ENCODE measurements around the gene BNC2.

Gene BNC2

DNA sequence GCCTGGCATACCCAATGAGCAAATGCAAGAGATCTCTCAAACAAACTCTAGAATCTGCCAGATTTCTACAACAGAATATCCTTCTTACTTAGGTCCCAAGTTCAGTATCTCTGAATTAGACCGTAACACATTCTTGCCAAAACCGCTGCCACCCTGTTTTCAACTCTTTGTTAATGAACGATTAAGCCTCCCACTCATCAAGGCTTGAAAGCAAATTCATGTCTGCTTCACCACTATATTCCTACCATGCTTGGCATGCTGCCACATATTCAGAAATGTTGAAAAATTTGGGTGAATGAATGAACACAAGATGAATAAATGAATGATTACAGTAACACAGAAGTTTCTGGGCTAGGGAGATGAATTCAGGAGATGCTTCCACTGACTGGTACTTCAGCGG is 119.9 kb downstream of the BNC2 start:
- DNase-seq: no peak

DNA sequence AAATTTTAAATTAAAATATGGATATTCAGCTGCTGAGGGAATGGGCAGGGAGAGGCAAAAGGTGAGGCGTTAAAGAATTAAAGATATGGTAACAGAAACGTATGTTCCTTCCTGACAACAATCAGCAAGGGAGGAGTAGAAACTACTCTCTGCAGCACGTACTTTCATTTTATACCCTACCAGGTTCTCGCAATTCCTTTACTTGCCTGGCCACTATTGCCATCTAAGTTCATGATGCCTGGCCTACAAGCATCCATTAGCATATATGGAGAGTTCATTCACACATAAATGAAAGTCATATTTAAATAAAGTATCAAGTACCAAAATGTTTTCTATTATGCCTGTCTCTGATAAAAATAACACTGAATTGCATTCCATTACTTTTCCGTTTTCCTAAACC is 125.1 kb downstream of the BNC2 start:
- DNase-seq: no peak

DNA sequence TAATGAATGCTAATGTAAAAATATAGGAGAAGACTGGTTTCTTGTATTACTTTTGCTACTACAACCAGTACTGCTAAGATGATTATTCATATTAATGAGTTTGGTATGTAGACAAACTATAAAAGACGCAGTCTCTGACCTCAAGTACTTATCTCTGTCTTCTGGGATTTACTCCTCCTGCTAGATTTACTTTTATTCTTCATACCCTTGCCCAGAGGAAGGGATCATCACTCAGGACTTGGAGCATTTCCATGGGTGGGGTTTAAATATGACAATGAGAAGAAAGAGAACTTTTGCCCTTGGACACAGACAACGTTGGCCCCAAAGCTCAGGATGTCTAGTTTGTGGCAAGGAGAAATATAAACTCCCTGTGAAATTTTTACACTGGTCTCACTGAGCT is 126.1 kb downstream of the BNC2 start:
- no peak for DNase-seq

DNA sequence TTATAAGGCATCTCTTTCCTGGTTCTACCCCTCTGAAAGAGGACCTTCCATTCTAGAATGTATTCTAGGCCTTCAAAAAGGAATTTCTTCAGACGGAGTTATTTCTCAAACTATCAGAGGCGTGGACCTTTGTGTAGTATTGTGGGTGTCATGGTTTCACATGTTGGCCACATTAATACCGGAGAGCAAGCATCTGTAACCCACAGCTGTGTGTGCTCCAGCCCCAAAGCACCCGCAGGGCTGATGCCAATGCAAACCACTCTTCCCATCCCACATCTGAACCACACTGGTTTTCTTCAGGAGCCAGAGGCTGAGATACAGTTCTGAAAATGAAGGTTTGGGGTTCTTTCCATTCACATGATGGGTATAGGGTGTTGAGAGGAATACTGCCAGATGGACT is 127.1 kb downstream of the BNC2 start:
- DNase-seq: no peak

DNA sequence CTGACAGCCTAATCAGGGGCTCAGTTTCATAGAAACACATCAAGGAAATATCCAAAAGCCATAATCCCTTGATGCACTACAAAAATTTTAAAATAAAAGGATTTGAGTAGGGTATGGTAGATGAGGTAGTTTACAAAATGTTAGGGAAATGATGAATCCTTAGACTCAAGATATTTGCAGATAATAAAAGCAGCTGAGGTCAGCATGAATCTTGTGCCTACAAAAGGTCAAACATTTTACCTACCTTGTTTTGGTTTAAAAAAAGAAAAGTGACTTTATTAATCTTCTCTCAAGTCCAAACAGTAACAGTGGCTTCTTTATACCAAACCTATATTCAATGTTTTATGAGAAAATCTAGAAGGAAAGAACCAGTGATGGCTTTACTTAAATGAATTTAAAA is 135.5 kb downstream of the BNC2 start:
- DNase-seq: no peak

DNA sequence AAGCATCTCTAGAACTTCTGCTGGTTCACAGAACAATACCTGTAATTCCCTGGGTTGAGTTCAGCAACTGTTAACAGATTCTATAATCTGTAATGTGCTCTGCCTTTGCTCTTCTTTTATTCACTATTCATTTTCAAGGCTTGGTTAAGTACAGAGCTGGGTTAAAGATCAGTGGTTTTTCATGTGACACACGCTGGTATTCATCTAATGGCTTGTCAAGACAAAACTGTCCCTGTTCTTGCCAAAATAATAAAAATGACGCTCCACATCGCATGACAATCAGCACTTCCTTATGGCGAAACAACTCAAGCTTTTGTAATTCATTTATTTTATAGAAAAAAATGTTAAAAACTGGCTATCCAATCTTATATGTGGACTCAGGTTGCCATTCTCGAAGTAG is 137.9 kb downstream of the BNC2 start:
- DNase-seq: no peak

DNA sequence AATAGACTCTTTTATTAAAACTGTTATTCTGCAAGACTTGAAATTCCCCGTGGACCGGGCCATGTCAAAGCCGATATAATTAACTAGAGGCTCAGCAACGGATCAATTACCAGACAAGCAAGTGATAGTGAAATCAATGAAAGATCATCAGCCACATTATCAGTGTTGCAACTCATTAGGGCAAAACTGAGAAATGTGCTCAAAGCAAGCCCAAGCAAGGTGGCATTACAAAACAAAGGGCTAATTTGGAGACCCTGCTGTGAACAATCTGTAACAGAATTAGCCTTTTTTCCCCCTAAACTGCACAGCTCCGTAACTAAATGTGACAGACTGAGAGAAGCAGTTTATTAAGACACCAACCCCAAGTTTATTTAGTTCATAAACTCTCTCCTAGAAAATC is 140.3 kb downstream of the BNC2 start:
- DNase-seq: no peak

DNA sequence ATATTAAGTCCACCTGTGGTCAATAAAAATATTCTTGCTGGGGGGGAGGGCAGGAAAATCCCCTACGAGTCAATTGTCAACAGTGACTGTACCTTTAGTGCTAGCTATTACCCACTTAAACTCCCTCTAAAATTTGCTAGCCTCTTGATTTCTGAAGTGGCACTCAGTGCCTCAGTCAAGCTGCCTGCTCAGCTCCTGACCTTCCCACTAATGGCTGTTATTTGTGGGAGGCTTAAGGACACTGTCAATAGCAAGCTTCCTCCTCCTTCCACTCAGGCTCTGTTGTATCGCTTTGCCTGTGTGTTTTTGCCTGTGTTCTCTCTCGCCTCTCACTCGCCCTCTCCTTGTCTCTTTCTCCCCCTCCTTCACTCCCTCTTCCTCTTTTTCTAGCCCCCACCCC is 140.8 kb downstream of the BNC2 start:
- DNase-seq: no peak

DNA sequence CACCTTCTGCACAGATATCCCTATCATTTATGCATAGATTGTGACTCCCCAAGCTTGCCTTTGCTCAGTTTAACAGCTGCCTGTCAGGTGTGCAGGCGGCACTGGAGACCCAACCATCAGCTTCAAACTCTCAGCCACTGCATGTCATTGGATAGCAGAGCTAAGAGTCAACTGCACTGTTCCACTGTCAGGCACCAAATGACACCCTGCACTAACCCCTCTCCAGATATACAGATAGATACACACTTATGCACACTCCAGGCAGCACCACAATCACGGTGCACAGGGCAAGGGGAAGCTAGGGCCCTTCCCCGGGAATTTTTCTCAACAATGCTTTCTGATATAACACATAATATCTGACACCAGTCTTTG is 142.3 kb downstream of the BNC2 start:
- no peak for DNase-seq

DNA sequence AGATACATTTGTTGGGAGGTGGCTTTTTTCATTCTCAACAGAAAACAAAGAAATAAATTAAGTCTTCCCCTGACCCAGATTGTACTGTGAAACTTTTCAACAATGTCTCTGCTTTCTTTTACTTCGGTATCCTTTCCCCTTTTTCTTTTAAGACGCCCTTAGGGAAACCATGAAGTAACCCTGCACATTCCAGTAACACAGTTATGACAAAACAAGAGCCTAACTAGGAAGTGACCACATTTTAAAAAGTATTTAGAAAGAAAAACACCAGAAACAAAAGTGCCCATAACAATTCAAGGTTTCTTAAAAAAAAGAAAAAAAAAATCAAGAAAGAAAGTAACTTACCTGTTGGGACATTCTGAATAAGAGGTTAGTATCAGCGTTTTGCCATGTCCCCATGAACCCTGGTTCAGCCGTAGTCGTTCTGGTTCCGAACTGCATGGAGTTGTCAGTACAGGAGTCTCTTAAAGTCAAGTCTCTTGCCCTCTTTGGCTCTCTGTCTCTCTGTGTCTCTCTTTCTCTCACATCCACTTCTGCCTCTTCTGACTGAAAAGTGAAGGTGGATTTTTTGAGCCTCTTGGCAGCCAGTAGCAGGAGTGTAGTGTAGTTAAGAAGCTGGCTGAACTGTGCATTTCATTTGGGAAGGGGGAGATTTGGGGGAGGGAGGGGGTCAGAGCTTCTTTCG is 142.9 kb downstream of the BNC2 start:
- no peak for DNase-seq

DNA sequence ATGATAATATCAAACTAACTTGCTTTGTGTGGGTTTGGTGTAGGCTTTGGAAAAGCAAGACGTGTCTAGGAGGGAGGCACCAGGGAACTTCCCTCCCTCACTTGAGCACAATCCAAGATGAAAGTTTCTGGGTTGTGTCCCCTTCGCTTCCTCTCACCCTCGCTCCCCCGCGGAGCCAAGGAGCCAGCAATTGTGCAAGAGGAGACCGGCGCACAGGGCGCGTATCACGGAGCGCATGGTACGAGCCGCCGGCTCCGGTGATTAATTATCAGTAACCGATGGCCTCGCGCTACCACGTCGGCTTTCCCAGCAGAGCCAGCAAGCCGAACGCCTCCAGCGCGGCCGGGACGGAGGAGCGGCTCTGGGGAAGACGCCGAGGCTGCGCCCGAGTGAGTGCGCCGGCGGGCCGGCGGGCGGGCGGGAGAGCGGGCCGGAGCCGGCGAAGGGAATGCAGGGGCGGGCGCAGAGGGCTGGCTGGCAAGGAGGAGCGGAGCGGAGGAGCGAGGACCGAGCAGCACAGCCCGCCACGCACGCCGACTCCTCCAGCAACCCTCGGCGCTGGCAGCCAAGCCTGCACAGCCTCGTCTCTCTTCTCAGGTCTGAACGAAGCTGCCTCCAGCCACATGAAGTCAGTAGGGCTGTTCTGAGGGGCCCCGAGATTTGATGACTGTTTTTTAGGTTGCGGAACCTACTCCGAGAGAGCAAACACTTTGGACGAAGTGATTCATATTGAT is 143.6 kb downstream of the BNC2 start:
- DNase-seq: no peak

DNA sequence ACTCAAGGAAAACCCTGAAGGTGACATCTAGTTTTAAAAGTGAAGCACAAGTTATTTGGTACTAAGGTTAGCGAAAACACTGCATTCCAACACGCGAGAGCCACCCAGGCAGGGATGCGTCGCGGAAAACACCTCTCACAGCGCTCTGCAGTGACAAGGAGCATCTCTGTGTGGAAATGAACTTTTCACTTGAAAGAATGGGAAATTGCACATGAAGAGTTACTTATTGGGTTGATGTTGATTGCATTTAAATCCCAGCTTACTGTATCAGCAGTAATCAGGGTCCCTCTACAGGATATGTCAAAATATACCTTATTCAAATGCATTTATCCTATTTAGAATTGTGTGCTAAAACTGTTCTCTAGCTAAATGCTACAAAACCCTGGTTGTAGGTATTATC is 144.4 kb downstream of the BNC2 start:
- no peak for DNase-seq

DNA sequence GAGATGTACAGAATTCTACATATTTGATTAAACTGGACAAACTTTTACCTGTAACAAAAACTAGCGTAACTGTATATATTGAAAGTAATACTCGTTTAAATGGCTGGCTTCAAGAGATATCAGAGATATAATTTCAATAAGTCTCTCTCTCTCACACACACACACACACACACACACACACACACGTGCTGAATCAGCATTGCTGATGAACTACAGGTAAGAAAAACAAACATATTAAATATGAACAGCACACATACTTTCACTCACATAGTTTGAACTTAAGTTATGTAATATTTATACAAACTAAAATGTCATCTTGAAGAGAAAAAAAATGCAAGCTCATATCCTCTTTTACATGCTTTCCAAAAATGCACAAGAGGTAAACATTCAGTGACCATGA is 145.4 kb downstream of the BNC2 start:
- DNase-seq: no peak

DNA sequence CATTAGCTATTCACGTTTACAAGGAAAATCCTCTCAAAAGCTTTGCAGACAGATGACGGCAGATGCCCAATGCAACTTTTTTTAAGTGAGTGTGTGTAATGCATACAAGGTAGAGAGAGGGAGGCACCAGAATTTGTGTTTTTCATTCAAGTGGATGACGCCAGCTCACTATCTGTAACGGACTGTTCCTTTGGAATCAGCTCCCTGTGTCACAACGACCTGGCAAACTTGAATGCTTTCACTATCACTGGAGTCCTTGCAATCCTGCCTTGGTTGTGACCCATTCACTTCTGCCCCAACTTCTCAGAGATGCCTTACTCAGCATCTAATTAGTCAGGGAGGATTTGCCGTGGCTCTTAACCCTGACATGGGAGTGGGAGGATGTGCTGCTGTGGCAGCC is 148.5 kb downstream of the BNC2 start:
- no peak for DNase-seq

DNA sequence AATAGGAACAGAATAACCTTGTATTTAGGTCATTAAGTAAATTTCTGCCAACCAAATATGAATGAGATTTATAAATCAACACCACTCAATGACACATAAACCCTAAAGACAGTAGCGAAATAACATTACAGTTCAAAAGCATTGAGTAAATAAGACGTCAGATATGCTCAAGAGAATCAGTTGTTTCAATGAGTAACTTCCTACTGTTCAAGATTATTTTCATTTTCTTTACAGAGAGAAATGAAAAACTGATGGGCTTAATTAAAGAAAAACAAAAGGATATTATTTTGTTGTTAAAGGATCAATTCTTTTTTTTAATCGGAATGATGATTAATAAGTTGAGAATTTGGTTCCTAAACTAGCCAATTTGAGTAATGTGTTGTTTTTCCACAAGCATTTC is 150.1 kb downstream of the BNC2 start:
- no peak for DNase-seq

DNA sequence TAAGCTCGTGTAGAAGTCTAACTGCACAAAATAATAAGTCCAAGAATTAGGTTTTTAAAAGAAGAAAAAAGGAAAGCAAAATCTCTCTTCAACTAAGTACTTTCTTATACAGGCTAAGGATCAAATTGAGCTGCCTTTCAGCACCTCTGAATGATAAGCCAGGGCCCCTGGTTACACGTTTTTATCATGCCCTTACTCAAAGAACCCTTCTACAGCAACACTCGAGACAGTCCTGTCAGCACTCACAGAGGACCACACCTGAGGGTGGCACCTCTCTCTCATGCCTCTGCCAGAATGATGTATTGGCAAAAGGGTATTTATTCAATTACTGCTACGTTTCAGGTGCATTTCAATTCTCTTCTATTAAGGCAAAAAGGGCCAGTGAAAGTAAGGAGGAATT is 150.5 kb downstream of the BNC2 start:
- DNase-seq: no peak

DNA sequence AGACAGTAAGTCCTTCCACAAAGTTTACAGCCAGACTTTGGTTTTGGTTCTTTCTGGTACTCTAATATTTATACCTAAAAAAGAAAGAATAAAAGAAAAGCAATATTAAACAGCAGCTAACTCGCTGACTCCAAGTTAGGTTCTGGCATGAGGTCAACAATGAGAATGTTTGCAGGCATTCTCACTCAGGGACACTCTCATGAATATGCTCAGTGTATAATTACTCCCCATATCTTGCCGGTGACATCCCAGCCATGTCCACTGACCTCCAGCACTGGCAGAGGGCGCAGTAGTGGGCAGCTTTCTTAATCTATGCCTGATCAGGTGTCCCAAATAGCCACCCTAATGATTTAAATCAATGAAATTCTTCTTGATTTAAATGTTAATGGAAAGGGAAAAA is 151.5 kb downstream of the BNC2 start:
- no peak for DNase-seq

DNA sequence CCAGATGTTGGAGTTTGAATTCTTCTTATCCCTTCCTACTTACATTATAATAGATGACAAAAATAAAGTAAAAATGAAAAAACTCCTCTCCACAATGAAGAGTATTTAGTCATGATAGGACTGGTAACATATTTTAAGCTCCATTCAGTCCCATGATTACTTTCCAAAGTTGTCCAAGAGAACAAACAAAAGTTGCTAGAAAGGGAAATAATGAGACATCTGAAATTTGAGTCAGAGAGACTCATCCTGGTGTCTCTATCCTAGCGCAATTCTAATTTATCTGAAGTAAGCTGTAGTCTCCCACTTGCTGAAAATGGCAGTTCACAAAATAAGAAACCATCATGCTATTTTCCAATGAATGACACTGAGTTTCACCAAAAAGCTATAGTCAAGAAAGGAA is 152.2 kb downstream of the BNC2 start:
- DNase-seq: no peak

DNA sequence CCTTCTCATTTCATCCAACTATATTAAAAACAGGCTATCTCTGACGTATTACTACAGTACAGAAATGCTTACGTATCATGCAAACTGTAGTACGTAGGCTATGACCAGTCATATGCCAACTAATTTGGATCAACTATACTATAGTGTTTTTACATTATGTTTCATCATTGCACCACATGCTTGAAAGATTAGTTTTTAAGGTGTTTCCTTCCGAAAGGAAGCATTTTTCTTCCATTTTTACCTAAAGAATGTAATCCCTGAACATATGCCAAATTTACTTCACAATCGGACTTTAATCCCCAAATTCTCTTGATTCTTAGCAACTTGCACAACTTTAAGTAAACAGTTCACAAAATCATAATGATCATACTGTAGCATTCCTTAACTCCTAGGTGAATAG is 153.9 kb downstream of the BNC2 start:
- DNase-seq: no peak

DNA sequence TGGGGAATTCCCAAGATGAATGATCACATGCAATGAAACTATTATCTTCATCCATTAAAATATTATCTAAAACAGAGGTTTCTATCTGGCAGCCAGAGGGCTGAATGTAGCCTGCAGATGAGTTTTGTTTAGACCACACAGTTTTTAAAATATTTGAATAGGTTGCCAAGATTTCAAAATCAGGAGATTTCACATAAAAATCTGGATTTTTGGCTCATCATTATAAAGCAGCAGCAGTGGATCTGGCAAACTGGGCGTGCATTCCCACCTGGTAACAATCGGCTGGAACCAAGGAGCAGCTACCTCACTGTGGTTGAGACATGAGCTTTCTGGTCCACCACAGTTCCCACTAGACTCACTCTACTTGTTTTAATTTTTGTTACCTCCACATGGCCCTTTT is 155.1 kb downstream of the BNC2 start:
- DNase-seq: no peak

DNA sequence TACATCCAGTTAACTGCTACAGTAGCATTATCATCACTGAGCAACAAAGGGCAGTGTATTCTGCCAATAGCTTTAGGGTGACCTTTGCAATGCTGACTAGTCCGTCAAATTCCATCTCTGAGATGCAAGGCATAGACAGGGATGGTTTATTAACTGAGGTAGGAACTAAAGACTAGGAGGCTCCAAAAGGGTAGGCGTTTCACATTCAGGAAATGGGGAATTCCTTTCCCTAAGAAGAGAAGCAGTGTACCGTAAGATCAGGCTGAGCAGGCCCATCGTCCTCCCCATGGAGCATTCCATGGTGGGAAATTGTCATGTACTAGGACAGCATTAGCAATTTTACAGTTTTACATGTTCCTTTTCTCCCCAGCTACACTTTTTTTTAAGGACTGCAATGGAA is 157.7 kb downstream of the BNC2 start:
- no peak for DNase-seq

DNA sequence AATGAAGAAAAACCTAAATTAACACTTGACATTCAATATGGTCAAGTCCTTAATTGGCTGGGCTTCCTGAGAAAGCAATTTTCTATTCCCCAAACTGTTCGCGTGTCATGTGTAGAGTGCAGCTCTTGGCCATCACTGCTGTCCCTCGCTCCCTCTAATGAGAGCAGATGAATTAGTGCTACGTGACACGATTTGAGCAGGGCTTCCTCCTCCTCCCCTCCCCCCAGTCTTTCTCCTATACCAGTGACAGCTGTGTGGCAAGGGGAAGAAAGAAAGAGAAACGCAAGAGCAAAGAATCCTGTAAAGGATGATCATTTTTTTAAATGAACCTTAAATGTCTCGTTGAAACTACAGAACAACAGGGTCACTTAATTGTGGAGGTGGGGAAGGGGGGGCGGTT is 159.6 kb downstream of the BNC2 start:
- no peak for DNase-seq

DNA sequence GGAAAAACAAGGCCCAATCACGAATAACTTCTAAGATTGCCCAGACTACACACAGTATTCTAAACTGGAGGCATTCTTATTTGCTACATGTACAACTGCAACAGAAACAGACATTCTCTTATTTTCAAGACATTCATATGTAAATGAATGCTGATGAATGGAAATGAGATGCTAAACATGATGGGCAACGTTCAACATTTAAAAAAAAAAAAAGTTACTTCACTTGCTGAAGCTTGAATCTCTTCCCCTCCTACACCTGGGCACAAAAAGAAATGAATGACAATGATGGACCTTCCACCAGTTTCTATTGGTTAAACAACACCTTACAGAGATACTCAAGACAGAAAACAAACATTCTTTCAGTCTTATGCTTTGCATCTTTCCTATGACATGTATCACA is 160.5 kb downstream of the BNC2 start:
- no peak for DNase-seq

DNA sequence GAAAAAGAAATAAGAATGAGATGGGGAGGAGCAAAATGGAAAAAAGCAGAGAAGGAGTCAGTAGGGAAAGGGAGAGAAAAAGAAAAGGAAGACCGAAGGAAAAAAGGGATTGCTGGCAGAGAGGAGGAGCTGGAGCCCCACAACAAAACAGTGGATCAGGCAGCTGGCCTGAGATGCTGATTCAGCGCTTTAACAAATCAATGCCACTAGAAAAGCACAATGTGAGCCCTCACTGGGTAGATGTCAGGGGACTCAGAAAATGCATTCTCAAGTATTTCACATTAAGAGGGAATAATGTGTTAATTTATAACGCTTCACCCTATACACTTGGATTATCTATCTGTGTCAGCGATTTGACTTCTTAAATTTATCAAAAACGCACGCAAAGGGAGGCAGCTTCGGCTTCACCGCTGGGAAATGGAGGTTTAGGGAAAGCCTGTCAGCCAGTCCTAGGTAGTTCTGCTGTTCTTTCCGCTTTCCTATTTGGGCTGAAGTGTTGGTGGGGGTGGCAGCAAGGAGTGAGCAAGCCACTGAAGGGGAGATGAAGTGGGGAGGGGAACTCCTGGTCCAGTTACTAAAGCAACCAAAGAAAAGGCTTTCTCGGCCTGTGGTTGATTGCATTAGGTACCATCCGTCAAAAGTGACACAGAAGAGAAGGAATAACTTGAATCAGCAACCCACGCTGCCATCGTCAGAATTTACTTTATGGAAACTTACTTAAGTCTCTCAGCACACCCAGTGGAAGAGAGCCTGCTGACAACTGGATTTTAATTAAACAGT is 161.6 kb downstream of the BNC2 start:
- no peak for DNase-seq
